ENCODE results near the gene CCDC70.

Gene CCDC70

DNA sequence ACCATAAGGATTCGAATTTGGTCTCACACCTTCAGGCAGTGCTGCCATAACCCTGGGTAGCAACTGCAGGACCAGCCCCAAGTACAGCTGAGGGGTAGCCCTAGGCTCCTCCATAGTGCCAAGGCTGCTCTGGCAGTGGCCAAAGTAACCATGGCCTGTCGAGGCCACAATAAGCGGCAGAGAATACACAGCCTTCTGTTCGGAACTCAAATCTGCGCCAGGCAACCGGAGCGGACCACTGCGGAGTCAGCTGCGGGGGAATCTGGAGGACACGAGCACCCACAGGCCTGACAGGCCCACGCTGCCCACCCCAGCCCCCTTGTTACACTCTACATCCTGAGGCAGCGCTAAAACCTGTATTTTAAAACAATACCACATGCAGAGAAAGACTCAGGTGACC is 48.7 kb downstream of the CCDC70 start:
- H3K27ac ChIP-seq (ENCODE audit: low read depth, low read length) = no peak overlapping the region
- H3K36me3 ChIP-seq (ENCODE audit: control insufficient read depth, insufficient read depth, low read length) = no peaks in the 10 kb centered on the region
- H3K9me3 ChIP-seq (ENCODE audit: control insufficient read depth, insufficient read depth, low read length) = no peaks in the 10 kb centered on the region
- H3K4me1 ChIP-seq (ENCODE audit: control insufficient read depth, insufficient read depth, low read length) = peaks cover 9% of the 10 kb centered on the region; the same call in 1 of the 2 replicates
- no peak overlapping the region for H3K4me3 ChIP-seq (ENCODE audit: low read depth, low read length)
- H3K9ac ChIP-seq (ENCODE audit: low read depth, low read length) = no peak overlapping the region
- no peaks in the 10 kb centered on the region for H3K27me3 ChIP-seq (ENCODE audit: control insufficient read depth, insufficient read depth, low read length)

DNA sequence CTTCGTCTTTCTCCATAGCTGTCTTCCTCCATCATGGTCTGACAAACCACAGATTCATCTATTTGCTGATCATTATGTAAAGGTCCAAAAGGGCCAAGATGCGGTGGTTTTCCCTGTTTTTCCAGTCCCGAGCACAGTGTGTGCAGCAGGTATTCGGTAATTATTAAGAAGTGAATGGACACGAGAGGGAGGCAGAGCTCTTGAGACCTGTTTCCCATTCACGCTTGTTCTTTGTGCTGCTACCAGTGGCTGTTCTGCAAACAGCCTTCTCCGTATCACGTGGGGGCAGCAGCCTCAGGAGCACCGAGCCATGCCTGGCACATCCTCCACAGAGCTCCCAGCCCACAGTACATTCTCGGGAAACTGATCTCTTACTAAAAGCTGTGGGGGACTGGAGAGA is 50.3 kb downstream of the CCDC70 start:
- no peaks in the 10 kb centered on the region for H3K27me3 ChIP-seq (ENCODE audit: control insufficient read depth, insufficient read depth, low read length)

GRCh38 chr13:51912511-51913225 is 50.9 kb downstream of the CCDC70 start:
- H3K27ac ChIP-seq (ENCODE audit: low read depth, low read length) = no peak overlapping the region
- H3K27me3 ChIP-seq (ENCODE audit: control insufficient read depth, insufficient read depth, low read length) = no peaks in the 10 kb centered on the region
- H3K4me1 ChIP-seq (ENCODE audit: control insufficient read depth, insufficient read depth, low read length) = no peaks in the 10 kb centered on the region
- no peak overlapping the region for H3K9ac ChIP-seq (ENCODE audit: low read depth, low read length)
- no peaks in the 10 kb centered on the region for H3K36me3 ChIP-seq (ENCODE audit: control insufficient read depth, insufficient read depth, low read length)
- no peaks in the 10 kb centered on the region for H3K9me3 ChIP-seq (ENCODE audit: control insufficient read depth, insufficient read depth, low read length)
- no peak overlapping the region for H3K4me3 ChIP-seq (ENCODE audit: low read depth, low read length)

More for the DNA sequence above, 50.3 kb downstream of the CCDC70 start:
- H3K4me3 ChIP-seq (ENCODE audit: low read depth, low read length) = no peak overlapping the region
- H3K27ac ChIP-seq (ENCODE audit: low read depth, low read length) = no peak overlapping the region
- no peaks in the 10 kb centered on the region for H3K4me1 ChIP-seq (ENCODE audit: control insufficient read depth, insufficient read depth, low read length)
- no peaks in the 10 kb centered on the region for H3K36me3 ChIP-seq (ENCODE audit: control insufficient read depth, insufficient read depth, low read length)
- no peaks in the 10 kb centered on the region for H3K9me3 ChIP-seq (ENCODE audit: control insufficient read depth, insufficient read depth, low read length)
- H3K9ac ChIP-seq (ENCODE audit: low read depth, low read length) = no peak overlapping the region

GRCh38 chr13:51913421-51914136 is 51.8 kb downstream of the CCDC70 start:
- Histone ChIP-seq H3K27ac (ENCODE audit: low read depth, low read length) (no peak overlapping the region), H3K9me3 (ENCODE audit: control insufficient read depth, insufficient read depth, low read length) (no peaks in the 10 kb centered on the region), H3K9ac (ENCODE audit: low read depth, low read length) (no peak overlapping the region), H3K27me3 (ENCODE audit: control insufficient read depth, insufficient read depth, low read length) (no peaks in the 10 kb centered on the region), H3K4me1 (ENCODE audit: control insufficient read depth, insufficient read depth, low read length) (no peaks in the 10 kb centered on the region), H3K4me3 (ENCODE audit: low read depth, low read length) (no peak overlapping the region), H3K36me3 (ENCODE audit: control insufficient read depth, insufficient read depth, low read length) (no peaks in the 10 kb centered on the region)

GRCh38 chr13:51914137-51914493 is 52.3 kb downstream of the CCDC70 start:
- Histone ChIP-seq H3K9me3 (ENCODE audit: control insufficient read depth, insufficient read depth, low read length) (no peaks in the 10 kb centered on the region), H3K9ac (ENCODE audit: low read depth, low read length) (no peak overlapping the region), H3K36me3 (ENCODE audit: control insufficient read depth, insufficient read depth, low read length) (no peaks in the 10 kb centered on the region), H3K4me1 (ENCODE audit: control insufficient read depth, insufficient read depth, low read length) (no peaks in the 10 kb centered on the region), H3K27me3 (ENCODE audit: control insufficient read depth, insufficient read depth, low read length) (no peaks in the 10 kb centered on the region), H3K4me3 (ENCODE audit: low read depth, low read length) (no peak overlapping the region), H3K27ac (ENCODE audit: low read depth, low read length) (no peak overlapping the region)

Data from HUES48 (cell line).